H1 (cell line): ENCODE results near the gene KCNA5. TPM values are rescaled to one million over a fixed set of nuclear protein-coding genes. Genes with fewer than 3 reads are reported as not detected.

Experiments used
- CTCF ChIA-PET: fragments of 300-600 bp; sonication (Branson Sonifier 250); formaldehyde crosslinking; loops from one replicate; lab custom pipeline; 2021; ENCODE audit not compliant: partially characterized antibody; lab: Charles Lee
- POLR2A ChIA-PET: fragments of 300-600 bp; sonication (Branson Sonifier 250); formaldehyde crosslinking; loops from one replicate; lab custom pipeline; 2021; ENCODE audit warnings: inconsistent platforms; ENCODE audit not compliant: partially characterized antibody; lab: Charles Lee
- DNase-seq, 2 experiments: peaks; one replicate each; pipeline versions ENCODE4 v3.0.0 to v3.0.0-alpha.2; 2010 to 2022; ENCODE audit warnings: low spot score in 2 of 2, low read depth in 1 of 2, mixed read lengths in 1 of 2
- FAIRE-seq: peaks from 2 replicates; lab custom pipeline; 2011; peaks lifted over from hg19 to GRCh38; lab: Jason Lieb, UNC
- H2AFZ ChIP-seq: 2 replicates; pipeline ENCODE4 v1.8.1; 2012; ENCODE audit warnings: low read length, inconsistent platforms
- H2AK5ac ChIP-seq: 2 replicates; pipeline ENCODE4 v1.6.1; 2013; ENCODE audit warnings: low read depth, low read length
- H2BK120ac ChIP-seq: replicated peaks from 2 replicates; pipeline ENCODE3; 2013; ENCODE audit warnings: low read depth, low read length, inconsistent platforms
- H2BK12ac ChIP-seq: 2 replicates; pipeline ENCODE4 v1.6.1; 2013; ENCODE audit warnings: low read depth, low read length
- H2BK15ac ChIP-seq: 2 replicates; pipeline ENCODE4 v1.6.1; 2013; ENCODE audit warnings: low read length
- H2BK20ac ChIP-seq: 2 replicates; pipeline ENCODE4 v1.6.1; 2013; ENCODE audit warnings: low read length
- H2BK5ac ChIP-seq: 2 replicates; pipeline ENCODE4 v1.6.1; 2013; ENCODE audit warnings: low read depth, low read length
- H3K14ac ChIP-seq: 2 replicates; pipeline ENCODE4 v1.6.1; 2013; ENCODE audit warnings: inconsistent platforms; ENCODE audit not compliant: insufficient read length
- H3K18ac ChIP-seq: 2 replicates; pipeline ENCODE4 v1.6.1; 2013; ENCODE audit warnings: low read length; ENCODE audit errors: extremely low read depth
- H3K23ac ChIP-seq: 2 replicates; pipeline ENCODE4 v1.6.1; 2013; ENCODE audit warnings: inconsistent platforms; ENCODE audit not compliant: insufficient read length
- H3K23me2 ChIP-seq: 2 replicates; pipeline ENCODE4 v1.6.1; 2013; ENCODE audit warnings: low read depth, low read length
- H3K27ac ChIP-seq: 2 replicates; pipeline ENCODE4 v1.6.1; 2011; ENCODE audit warnings: low read depth, low read length, inconsistent platforms
- H3K27me3 ChIP-seq, 4 experiments: replicated peaks in 1 of 4; 1 replicate in 1 of 4; 2 replicates in 3 of 4; pipeline versions ENCODE4 v1.6.1 to v1.8.1; 2011 to 2013; ENCODE audit warnings: low read length in 3 of 4, mild to moderate bottlenecking in 3 of 4, inconsistent platforms in 2 of 4, mixed read lengths in 2 of 4, moderate library complexity in 1 of 4; ENCODE audit not compliant: control insufficient read depth in 3 of 4, insufficient read depth in 3 of 4; ENCODE audit errors: extremely low read depth in 1 of 4
- H3K36me3 ChIP-seq, 4 experiments: 2 replicates each; pipeline versions ENCODE4 v1.6.1 to v1.8.1; 2011 to 2013; ENCODE audit warnings: mild to moderate bottlenecking in 4 of 4, low read length in 3 of 4, moderate library complexity in 2 of 4, control low read depth in 1 of 4, inconsistent platforms in 1 of 4; ENCODE audit not compliant: insufficient read depth in 4 of 4, control insufficient read depth in 2 of 4
- H3K4ac ChIP-seq: replicated peaks from 2 replicates; pipeline ENCODE3; 2013; ENCODE audit warnings: low read length, low read depth, mixed read lengths, inconsistent platforms; ENCODE audit not compliant: insufficient read length
- H3K4me1 ChIP-seq, 4 experiments: replicated peaks in 1 of 4; 1 replicate in 1 of 4; 2 replicates in 3 of 4; pipeline versions ENCODE4 v1.6.1 to v1.8.1; 2011 to 2013; ENCODE audit warnings: low read length in 3 of 4, inconsistent platforms in 2 of 4, mixed read lengths in 1 of 4; ENCODE audit not compliant: insufficient read depth in 4 of 4, control insufficient read depth in 3 of 4
- H3K4me2 ChIP-seq, 2 experiments: 2 replicates each; pipeline versions ENCODE4 v1.6.1 to v1.8.1; 2011 to 2013; ENCODE audit warnings: low read depth in 2 of 2, low read length in 2 of 2, control low read depth in 1 of 2, inconsistent platforms in 1 of 2, mild to moderate bottlenecking in 1 of 2; ENCODE audit not compliant: insufficient read depth in 1 of 2
- H3K4me3 ChIP-seq, 4 experiments: fragments of 200-600, 300-600 bp in 1 of 4; sonication (generic), shearing (Covaris generic), sonication (Bioruptor Twin) in 1 of 4; 2 replicates each; pipeline versions ENCODE4 v1.5.1 to v1.8.1; 2011 to 2016; ENCODE audit warnings: low read length in 4 of 4, low read depth in 3 of 4, control low read depth in 2 of 4, inconsistent platforms in 2 of 4, mild to moderate bottlenecking in 2 of 4, mixed read lengths in 1 of 4, moderate library complexity in 1 of 4; ENCODE audit not compliant: insufficient read depth in 2 of 4; ENCODE audit errors: extremely low read depth in 1 of 4
- H3K56ac ChIP-seq: replicated peaks from 2 replicates; pipeline ENCODE3; 2013; ENCODE audit warnings: low read depth, mild to moderate bottlenecking, mixed read lengths, low read length, inconsistent platforms; ENCODE audit not compliant: insufficient read length
- H3K79me1 ChIP-seq: 2 replicates; pipeline ENCODE4 v1.6.1; 2013; ENCODE audit warnings: low read depth, low read length, control low read depth
- H3K79me2 ChIP-seq, 2 experiments: 2 replicates each; pipeline versions ENCODE4 v1.6.1 to v1.8.1; 2012 to 2013; ENCODE audit warnings: low read length in 2 of 2, mild to moderate bottlenecking in 2 of 2, inconsistent platforms in 1 of 2; ENCODE audit not compliant: insufficient read depth in 2 of 2, control insufficient read depth in 1 of 2
- H3K9ac ChIP-seq, 4 experiments: replicated peaks in 1 of 4; 1 replicate in 1 of 4; 2 replicates in 3 of 4; pipeline versions ENCODE4 v1.6.1 to v1.8.1; 2011 to 2013; ENCODE audit warnings: low read depth in 3 of 4, low read length in 3 of 4, control low read depth in 2 of 4, mild to moderate bottlenecking in 2 of 4, moderate library complexity in 2 of 4, inconsistent platforms in 1 of 4; ENCODE audit errors: extremely low read depth in 1 of 4
- H3K9me3 ChIP-seq, 2 experiments: 2 replicates each; pipeline versions ENCODE4 v1.6.1 to v1.8.1; 2012 to 2013; ENCODE audit warnings: mild to moderate bottlenecking in 2 of 2, moderate library complexity in 2 of 2, control low read depth in 1 of 2, inconsistent platforms in 1 of 2, low read depth in 1 of 2, low read length in 1 of 2, mixed read lengths in 1 of 2; ENCODE audit not compliant: insufficient read depth in 2 of 2
- H4K20me1 ChIP-seq, 2 experiments: replicated peaks in 1 of 2; 2 replicates each; pipeline versions ENCODE3 to v1.8.1; 2011 to 2013; ENCODE audit warnings: inconsistent platforms in 2 of 2, low read length in 2 of 2, mild to moderate bottlenecking in 1 of 2; ENCODE audit not compliant: insufficient read depth in 2 of 2, control insufficient read depth in 1 of 2
- H4K5ac ChIP-seq: 2 replicates; pipeline ENCODE4 v1.6.1; 2013; ENCODE audit warnings: low read length, low read depth, mixed read lengths, inconsistent platforms; ENCODE audit not compliant: insufficient read length
- H4K8ac ChIP-seq: 2 replicates; pipeline ENCODE4 v1.8.0; 2013; ENCODE audit warnings: mild to moderate bottlenecking, moderate library complexity, low read length, inconsistent platforms; ENCODE audit not compliant: insufficient read depth; ENCODE audit errors: extremely low read depth
- H4K91ac ChIP-seq: replicated peaks from 2 replicates; pipeline ENCODE3; 2013; ENCODE audit warnings: low read length, mixed read lengths, inconsistent platforms; ENCODE audit not compliant: insufficient read length
- ATF3 ChIP-seq: IDR thresholded peaks from 2 replicates; pipeline ENCODE4 v1.6.1; 2011; ENCODE audit warnings: low read depth, mild to moderate bottlenecking, low read length; ENCODE audit not compliant: insufficient read depth
- EGR1 ChIP-seq: IDR thresholded peaks from 2 replicates; pipeline ENCODE4 v1.6.1; 2011; ENCODE audit warnings: low read depth, low read length, borderline replicate concordance
- FOSL1 ChIP-seq: IDR thresholded peaks from 2 replicates; pipeline ENCODE4 v1.6.1; 2011; ENCODE audit warnings: mild to moderate bottlenecking, low read depth, low read length, moderate library complexity; ENCODE audit not compliant: insufficient read depth
- JUN ChIP-seq: IDR thresholded peaks from 2 replicates; pipeline ENCODE4 v1.6.1; 2011; ENCODE audit warnings: low read depth, mild to moderate bottlenecking, improper control_type of control experiment, low read length
- RNF2 ChIP-seq: fragments of 200-900, 300-1000 bp; sonication (generic); IDR thresholded peaks from 2 replicates; pipeline ENCODE4 v1.7.1; 2016; ENCODE audit warnings: borderline replicate concordance, low read depth, mild to moderate bottlenecking, antibody characterized with exemption, low read length; ENCODE audit not compliant: poor library complexity, severe bottlenecking; ENCODE audit errors: missing control alignments
- SIX5 ChIP-seq: IDR thresholded peaks from 2 replicates; pipeline ENCODE4 v1.6.1; 2011; ENCODE audit warnings: mild to moderate bottlenecking, low read depth, low read length
- SP2 ChIP-seq: IDR thresholded peaks from 2 replicates; pipeline ENCODE4 v1.6.1; 2012; ENCODE audit warnings: mild to moderate bottlenecking, low read length, inconsistent platforms
- TBP ChIP-seq: IDR thresholded peaks from 2 replicates; pipeline ENCODE4 v1.6.1; 2011; ENCODE audit warnings: low read depth, low read length, improper control_type of control experiment
- WGBS, 2 experiments: shearing (Covaris generic) in 1 of 2; methylation state at CpG; one replicate each; pipeline versions ENCODE4 v1.1.6 to v1.1.7; 2013 to 2015; ENCODE audit warnings: low lambda C conversion rate in 2 of 2, mixed read lengths in 2 of 2, inconsistent platforms in 1 of 2, low coverage in 1 of 2, missing lambda C conversion rate in 1 of 2; ENCODE audit not compliant: insufficient replicate concordance in 2 of 2, insufficient coverage in 1 of 2, insufficient read length in 1 of 2; ENCODE audit errors: extremely low coverage in 1 of 2, missing lambda C conversion rate in 1 of 2; 5-methylcytosine and 5-hydroxymethylcytosine counted together
- polyA plus RNA-seq, 7 experiments: library from polyadenylated mRNA; depleted of rRNA in 3 of 7; stranded (reverse) in 5 of 7; unstranded in 2 of 7; fragments of >200 nt in 5 of 7; fragments of 200-250 nt in 2 of 7; gene quantifications; 1 replicate in 5 of 7; 2 replicates in 1 of 7; 4 replicates in 1 of 7; pipeline versions ENCODE4 v1.2.1 to v1.2.3, GENCODE V29; 2011 to 2013; ENCODE audit warnings: missing spikeins in 2 of 7, mixed read lengths in 2 of 7
- total RNA-seq: library from RNA; stranded (reverse); fragmentation: NEBNext Ultra II Directional; extraction: Animal tissue kit (Norgen Biotek cat#: 25700); gene quantifications from 2 replicates; pipeline ENCODE4 v1.2.1, GENCODE V29; 2021

The KCNA5 gene
- total and polyA plus RNA-seq, 2 of the 8 experiments (the other 6 are each of a cell fraction or from before 2014, with no cell fraction given) = 0.20 to 0.29 TPM

GRCh38 chr12:5026342-5026938 is 17.2 kb upstream of the KCNA5 start:
- Histone ChIP-seq H3K23ac (no peak overlapping the region), H4K5ac (no peak overlapping the region), H3K9me3 (no peaks in the 10 kb centered on the region), H4K91ac (no peak overlapping the region), H3K36me3 (no peaks in the 10 kb centered on the region), H3K79me1 (no peaks in the 10 kb centered on the region), H3K23me2 (no peaks in the 10 kb centered on the region), H4K20me1 (no peaks in the 10 kb centered on the region), H4K8ac (no peak overlapping the region), H3K4ac (no peak overlapping the region), H3K4me1 (peaks cover 0 to 4% (median 0%) of the 10 kb centered on the region in 4 experiments; a peak in 2 of 7 replicates), H3K4me3 (no peak overlapping the region), H3K56ac (no peak overlapping the region), H3K4me2 (no peak overlapping the region), H3K79me2 (no peaks in the 10 kb centered on the region), H3K14ac (no peak overlapping the region), H2BK15ac (0 out of 2 replicates have a peak overlapping the region, but pooled peaks have one; percentile 46), H2BK12ac (no peak overlapping the region), H2BK20ac (no peak overlapping the region), H3K18ac (no peak overlapping the region), H3K9ac (no peak overlapping the region), H2AFZ (no peak overlapping the region), H2BK120ac (no peak overlapping the region), H3K27ac (no peak overlapping the region), H3K27me3 (peaks cover 0 to 1% (median 0%) of the 10 kb centered on the region in 4 experiments; a peak in 2 of 7 replicates), H2BK5ac (no peak overlapping the region), H2AK5ac (no peak overlapping the region)
- 90% methylated on average over 4 of the region's 4 CpGs; no CpG with 5 or more reads in 1 of the 2 experiments for WGBS, 2 experiments
- DNase-seq (no peak), FAIRE-seq (no peak)
- POLR2A ChIA-PET = interaction anchor here (1.5 kb wide), 1 partner anchor 54 kb away, joined by 5 read pairs; no protein-coding TSS in a partner anchor
- CTCF ChIA-PET = interaction anchor here (0.9 to 11.1 kb wide), 4 partner anchors 45 to 160 kb away, joined by 3 to 167 read pairs (median 46); no protein-coding TSS in a partner anchor
- TF ChIP-seq ATF3 = no peak
- no peak for TF ChIP-seq JUN
- TF ChIP-seq SP2 = no peak
- no peak for TF ChIP-seq TBP
- TF ChIP-seq EGR1 = no peak
- TF ChIP-seq SIX5 = no peak
- TF ChIP-seq RNF2 = no peak
- TF ChIP-seq FOSL1 = no peak
